Neuronal stem cell (in vitro differentiated cells): Measurements from ENCODE around the gene TMEM9B.

Experiments
- DNase-seq: peaks from one replicate; pipeline ENCODE4 v3.0.0-alpha.2; 2013; ENCODE audit warnings: low spot score
- H2AFZ ChIP-seq: one replicate; pipeline ENCODE4 v1.6.1; 2013; ENCODE audit warnings: mild to moderate bottlenecking, low read length, inconsistent platforms
- H2AK5ac ChIP-seq: 2 replicates; pipeline ENCODE4 v1.6.1; 2013; ENCODE audit warnings: low read depth, mild to moderate bottlenecking, inconsistent platforms, low read length, moderate library complexity, mixed read lengths
- H2BK120ac ChIP-seq: 2 replicates; pipeline ENCODE4 v1.6.1; 2013; ENCODE audit warnings: low read depth, mild to moderate bottlenecking, inconsistent platforms, low read length, moderate library complexity, mixed read lengths
- H2BK12ac ChIP-seq: one replicate; pipeline ENCODE4 v1.6.1; 2013; ENCODE audit warnings: low read length, inconsistent platforms
- H2BK15ac ChIP-seq: 2 replicates; pipeline ENCODE4 v1.6.1; 2013; ENCODE audit warnings: mild to moderate bottlenecking, low read length, inconsistent platforms, mixed read lengths
- H2BK5ac ChIP-seq: one replicate; pipeline ENCODE4 v1.6.1; 2013; ENCODE audit warnings: inconsistent platforms, mild to moderate bottlenecking, low read length, moderate library complexity
- H3K14ac ChIP-seq: one replicate; pipeline ENCODE4 v1.6.1; 2013; ENCODE audit warnings: low read length, inconsistent platforms
- H3K18ac ChIP-seq: 2 replicates; pipeline ENCODE4 v1.6.1; 2013; ENCODE audit warnings: low read length, inconsistent platforms
- H3K23ac ChIP-seq: 2 replicates; pipeline ENCODE4 v1.6.1; 2013; ENCODE audit warnings: low read depth, mild to moderate bottlenecking, mixed read lengths, low read length, inconsistent platforms; ENCODE audit not compliant: poor library complexity
- H3K27ac ChIP-seq: replicated peaks from 3 replicates; pipeline ENCODE4 v1.5.1; 2013; ENCODE audit warnings: low read length, inconsistent platforms
- H3K27me3 ChIP-seq, 3 experiments: 2 replicates each; pipeline ENCODE4 v1.6.1; 2013; ENCODE audit warnings: low read length in 3 of 3, mild to moderate bottlenecking in 2 of 3, inconsistent platforms in 1 of 3, low read depth in 1 of 3, mixed read lengths in 1 of 3, moderate library complexity in 1 of 3; ENCODE audit not compliant: control insufficient read depth in 3 of 3, insufficient read depth in 3 of 3
- H3K36me3 ChIP-seq, 2 donors: replicated peaks in 1 of 2; 2 replicates each; pipeline ENCODE4 v1.6.1; 2013; ENCODE audit warnings: low read length in 2 of 2; ENCODE audit not compliant: control insufficient read depth in 2 of 2, insufficient read depth in 2 of 2
- H3K4ac ChIP-seq: 2 replicates; pipeline ENCODE4 v1.6.1; 2013; ENCODE audit warnings: inconsistent platforms, mild to moderate bottlenecking, low read length, moderate library complexity
- H3K4me1 ChIP-seq, 2 donors: 1 replicate in 1 of 2; 2 replicates in 1 of 2; pipeline ENCODE4 v1.6.1; 2013; ENCODE audit warnings: low read length in 2 of 2, low read depth in 1 of 2; ENCODE audit not compliant: control insufficient read depth in 2 of 2, insufficient read depth in 1 of 2
- H3K4me2 ChIP-seq: one replicate; pipeline ENCODE4 v1.6.1; 2013; ENCODE audit warnings: mild to moderate bottlenecking, low read length, inconsistent platforms; ENCODE audit not compliant: insufficient read depth, poor library complexity, severe bottlenecking
- H3K4me3 ChIP-seq, 2 donors: 2 replicates each; pipeline ENCODE4 v1.5.1; 2013; ENCODE audit warnings: low read length in 2 of 2, mild to moderate bottlenecking in 2 of 2, inconsistent platforms in 1 of 2, moderate library complexity in 1 of 2
- H3K79me1 ChIP-seq: one replicate; pipeline ENCODE4 v1.6.1; 2013; ENCODE audit warnings: low read depth, mild to moderate bottlenecking, inconsistent platforms, low read length, moderate library complexity
- H3K9ac ChIP-seq: one replicate; pipeline ENCODE4 v1.6.1; 2013; ENCODE audit warnings: mild to moderate bottlenecking, low read depth, low read length, inconsistent platforms; ENCODE audit not compliant: poor library complexity
- H3K9me3 ChIP-seq, 2 donors: replicated peaks in 1 of 2; 2 replicates each; pipeline versions ENCODE3 to v1.6.1; 2013; ENCODE audit warnings: low read length in 2 of 2, mild to moderate bottlenecking in 2 of 2, inconsistent platforms in 1 of 2, low read depth in 1 of 2, mixed read lengths in 1 of 2, moderate library complexity in 1 of 2; ENCODE audit not compliant: control insufficient read depth in 2 of 2, insufficient read depth in 1 of 2
- H4K8ac ChIP-seq: one replicate; pipeline ENCODE4 v1.6.1; 2013; ENCODE audit warnings: low read depth, mild to moderate bottlenecking, inconsistent platforms, low read length, moderate library complexity
- H4K91ac ChIP-seq: one replicate; pipeline ENCODE4 v1.6.1; 2013; ENCODE audit warnings: low read length, low read depth, mild to moderate bottlenecking, inconsistent platforms; ENCODE audit not compliant: poor library complexity
- WGBS, 2 donors: extraction: QIAGEN DNeasy Blood & Tissue Kit; methylation state at CpG; one replicate each; pipeline ENCODE4 v1.1.7; 2013; ENCODE audit warnings: missing lambda C conversion rate in 2 of 2, mixed read lengths in 1 of 2; ENCODE audit not compliant: insufficient read length in 2 of 2, insufficient replicate concordance in 1 of 2; ENCODE audit errors: extremely low coverage in 2 of 2; 5-methylcytosine and 5-hydroxymethylcytosine counted together

TMEM9B gene

GRCh38 chr11:8913961-8914660 is 50.1 kb downstream of the TMEM9B start:
- Histone ChIP-seq H2BK15ac (no peak overlapping the region), H3K4me3 (no peak overlapping the region), H3K4me1 (peaks cover 22 to 24% of the 10 kb centered on the region in 2 donors), H3K4me2 (no peak overlapping the region), H3K4ac (no peak overlapping the region), H3K79me1 (no peaks in the 10 kb centered on the region), H3K36me3 (peaks cover 8 to 61% of the 10 kb centered on the region in 2 donors), H2AFZ (no peak overlapping the region), H3K27me3 (peaks cover 0 to 7% (median 0%) of the 10 kb centered on the region in 3 experiments), H3K14ac (no peak overlapping the region), H3K9ac (no peak overlapping the region), H2AK5ac (no peak overlapping the region), H3K23ac (no peak overlapping the region), H4K91ac (no peak overlapping the region), H2BK5ac (no peak overlapping the region), H3K18ac (no peak overlapping the region), H4K8ac (no peak overlapping the region), H3K27ac (no peak overlapping the region), H3K9me3 (no peaks in the 10 kb centered on the region), H2BK12ac (no peak overlapping the region), H2BK120ac (no peak overlapping the region)
- WGBS, 2 donors = no CpG with 5 or more reads among the region's 9 CpGs
- peak; percentile 27 for DNase-seq

GRCh38 chr11:8911029-8911823 is 53.0 kb downstream of the TMEM9B start, which contains the start of gene AKIP1:
Gene AKIP1 (plus strand): TSS chr11:8911189. CDS start chr11:8911450, 261 bp downstream.
- Histone ChIP-seq H3K14ac (peak within 1 kb of the TSS; percentile 86), H3K4me3 (peak within 1 kb of the TSS; percentile 69 to 84), H3K4me2 (peak within 1 kb of the TSS; percentile 68), H2BK15ac (peak within 1 kb of the TSS; percentile 90), H2AK5ac (peak within 1 kb of the TSS; percentile 93), H3K4ac (peak within 1 kb of the TSS; percentile 86), H3K27ac (peak within 1 kb of the TSS; percentile 95), H2AFZ (peak within 1 kb of the TSS; percentile 96), H3K9ac (peak within 1 kb of the TSS; percentile 99), H2BK120ac (peak within 1 kb of the TSS; percentile 98), H3K4me1 (peaks cover 10 to 13% of the 10 kb centered on the region in 2 donors), H3K18ac (peak within 1 kb of the TSS; percentile 98), H4K8ac (peak within 1 kb of the TSS; percentile 31), H3K27me3 (peaks cover 0 to 13% (median 0%) of the 10 kb centered on the region in 3 experiments), H3K9me3 (no peaks in the 10 kb centered on the region), H3K23ac (peak within 1 kb of the TSS; percentile 60), H3K36me3 (peaks cover 0 to 32% of the 10 kb centered on the region in 2 donors), H3K79me1 (no peaks in the 10 kb centered on the region), H4K91ac (peak within 1 kb of the TSS; percentile 25), H2BK12ac (peak within 1 kb of the TSS; percentile 66), H2BK5ac (peak within 1 kb of the TSS; percentile 99)
- peak; percentile 98 for DNase-seq
- no CpG with 5 or more reads among the region's 68 CpGs for WGBS, 2 donors

DNA sequence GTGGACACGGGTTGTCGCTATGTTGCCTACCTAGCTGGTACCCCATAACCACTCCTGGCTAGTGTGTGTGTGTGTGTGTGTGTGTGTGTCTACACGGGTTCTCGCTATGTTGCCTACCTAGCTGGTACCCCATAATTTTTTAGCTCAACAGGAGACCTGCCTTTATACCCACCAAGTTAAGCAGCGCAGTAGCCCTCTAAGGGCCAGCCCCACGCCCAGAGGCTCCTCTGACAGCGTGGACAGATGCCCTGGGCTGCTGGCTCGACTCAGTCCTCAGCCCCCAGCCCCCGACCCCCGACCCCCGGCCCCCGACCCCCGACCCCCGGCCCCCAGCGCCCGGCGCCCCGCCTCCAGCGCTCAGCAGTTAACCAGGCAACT is 53.6 kb downstream of the TMEM9B start:
- DNase-seq = no peak
- H3K4me3 ChIP-seq = peak overlapping the region; percentile 69 to 77
- H2BK12ac ChIP-seq = no peak overlapping the region
- no peaks in the 10 kb centered on the region for H3K9me3 ChIP-seq
- peak overlapping the region; percentile 72 for H3K9ac ChIP-seq
- H3K27me3 ChIP-seq = peaks cover 0 to 13% (median 0%) of the 10 kb centered on the region in 3 experiments
- no peak overlapping the region for H3K4ac ChIP-seq
- H3K4me1 ChIP-seq = peaks cover 10 to 13% of the 10 kb centered on the region in 2 donors
- H3K79me1 ChIP-seq = no peaks in the 10 kb centered on the region
- no peak overlapping the region for H2BK120ac ChIP-seq
- peak overlapping the region; percentile 68 for H3K4me2 ChIP-seq
- no peak overlapping the region for H4K91ac ChIP-seq
- no peak overlapping the region for H4K8ac ChIP-seq
- H3K23ac ChIP-seq = no peak overlapping the region
- H3K18ac ChIP-seq = peak overlapping the region; percentile 74
- no peak overlapping the region for H3K14ac ChIP-seq
- H3K36me3 ChIP-seq = peaks cover 0 to 26% of the 10 kb centered on the region in 2 donors
- WGBS, 2 donors = no CpG with 5 or more reads among the region's 19 CpGs
- peak overlapping the region; percentile 47 for H2BK15ac ChIP-seq
- H2AK5ac ChIP-seq = no peak overlapping the region
- no peak overlapping the region for H3K27ac ChIP-seq
- H2BK5ac ChIP-seq = no peak overlapping the region
- H2AFZ ChIP-seq = peak overlapping the region; percentile 91

DNA sequence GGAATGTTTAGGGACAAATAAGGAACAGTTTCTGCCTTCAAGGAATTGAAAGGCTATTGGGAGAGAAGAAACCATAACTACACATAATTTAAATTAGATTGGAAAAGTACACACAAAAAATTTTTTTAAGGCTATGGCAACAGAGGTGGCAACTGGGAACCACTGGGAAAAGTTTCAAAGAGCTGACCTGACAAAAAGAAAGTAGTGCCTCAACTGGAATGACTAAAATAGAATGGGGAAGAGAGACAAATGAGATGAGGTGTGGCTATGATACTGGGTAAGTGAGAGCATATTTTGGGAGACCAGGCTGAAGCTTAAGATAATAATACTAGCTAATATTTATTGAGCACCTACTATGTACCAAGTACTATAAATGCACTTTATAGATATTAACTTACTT is 56.1 kb downstream of the TMEM9B start:
- Histone ChIP-seq H3K27me3 (peaks cover 0 to 13% (median 0%) of the 10 kb centered on the region in 3 experiments), H3K4me1 (peaks cover 5 to 6% of the 10 kb centered on the region in 2 donors), H2AK5ac (no peak overlapping the region), H3K4me2 (no peak overlapping the region), H3K4me3 (no peak overlapping the region), H3K23ac (no peak overlapping the region), H2BK12ac (no peak overlapping the region), H2BK5ac (no peak overlapping the region), H3K9ac (no peak overlapping the region), H3K4ac (no peak overlapping the region), H3K79me1 (no peaks in the 10 kb centered on the region), H3K18ac (no peak overlapping the region), H3K36me3 (peaks cover 0 to under 1% of the 10 kb centered on the region in 2 donors), H4K91ac (no peak overlapping the region), H2BK15ac (no peak overlapping the region), H3K9me3 (peaks cover 0 to 2% of the 10 kb centered on the region in 2 donors), H2BK120ac (no peak overlapping the region), H4K8ac (no peak overlapping the region), H3K14ac (no peak overlapping the region), H2AFZ (no peak overlapping the region), H3K27ac (no peak overlapping the region)
- DNase-seq = no peak
